HTERT RPE-1 (cell line): ENCODE results near the gene ABCB11.

Experiments
- in situ Hi-C: fragments of 300-500 bp; cut with MboI; formaldehyde crosslinking; loops from 4 replicates; pipeline ENCODE4 v1.14.3; 2020; ENCODE audit warnings: low sequenced_read_pairs

The ABCB11 gene

GRCh38 chr2:169010633-169011460 is 20.3 kb downstream of the ABCB11 start:
- in situ Hi-C loops = no loop called here

DNA sequence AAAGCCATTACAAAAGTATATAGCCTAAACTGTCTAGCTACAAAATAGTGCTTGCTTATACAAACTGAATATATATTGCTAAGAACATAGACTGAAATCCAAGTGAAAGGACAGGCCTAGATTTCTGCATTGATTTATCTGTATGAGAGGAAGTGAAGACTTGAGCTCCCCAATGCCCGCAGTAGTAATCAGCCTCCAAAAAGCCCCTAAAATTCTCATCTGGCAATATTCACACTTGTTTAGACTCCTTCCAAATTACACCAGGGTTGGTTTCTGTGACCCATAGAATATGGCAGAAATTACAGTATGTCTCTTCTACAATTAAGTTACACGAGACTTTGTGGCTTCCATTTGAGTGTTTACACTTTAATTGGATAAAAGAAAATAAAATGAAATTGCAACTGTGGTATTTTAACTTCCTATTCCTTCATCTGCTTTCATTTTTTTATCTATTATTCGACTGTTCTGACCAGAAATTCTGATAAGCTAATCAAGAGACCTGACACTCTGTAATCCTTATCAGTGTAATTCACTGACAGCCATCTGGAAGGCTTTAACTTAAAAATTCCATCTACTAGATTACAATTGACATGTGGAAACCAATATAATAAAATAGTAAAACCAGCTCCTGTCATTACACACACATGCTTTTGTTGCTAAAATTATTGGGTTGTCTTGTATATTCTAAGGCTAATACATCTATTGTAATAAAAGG is 21.1 kb downstream of the ABCB11 start:
- in situ Hi-C loops = no loop called here

DNA sequence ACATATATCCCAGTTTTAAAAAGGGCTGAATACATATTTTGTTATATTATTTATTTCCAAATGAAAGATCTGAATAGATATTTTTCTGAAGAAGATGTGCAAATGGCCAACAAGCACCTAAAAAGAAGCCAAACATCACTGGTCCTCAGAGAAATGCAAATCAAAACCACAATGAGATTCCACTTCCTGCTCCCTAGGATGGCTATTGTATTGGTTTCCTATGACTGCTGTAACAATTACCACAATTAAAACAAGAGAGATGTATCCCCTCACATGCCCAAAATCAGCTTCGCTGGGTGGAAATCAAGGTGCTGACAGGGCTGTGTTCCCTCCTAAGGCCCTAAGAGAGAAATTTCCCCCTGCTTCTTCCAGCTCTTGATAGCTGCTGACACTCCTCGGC is 23.2 kb downstream of the ABCB11 start:
- in situ Hi-C loops = no loop called here

GRCh38 chr2:169007356-169007755 is 23.8 kb downstream of the ABCB11 start:
- in situ Hi-C loops = no loop called here

GRCh38 chr2:169006665-169007064 is 24.5 kb downstream of the ABCB11 start:
- in situ Hi-C loops = no loop called here

DNA sequence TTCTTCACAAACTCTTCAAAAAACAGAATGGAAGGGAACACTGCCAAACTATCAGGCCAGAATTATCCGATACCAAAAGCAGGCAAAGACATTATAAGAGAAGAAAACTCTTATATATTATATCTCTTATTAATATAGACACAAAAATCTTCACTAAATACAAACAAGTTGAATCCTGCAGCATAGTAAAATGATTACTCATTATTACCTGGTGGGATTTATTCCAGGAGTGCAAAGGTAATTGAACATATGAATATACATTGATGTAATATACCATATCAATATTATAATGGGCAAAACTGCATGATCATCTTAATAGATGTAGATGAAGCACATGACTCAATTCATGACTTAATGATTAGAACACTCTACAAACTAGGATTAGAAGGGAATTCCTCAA is 25.1 kb downstream of the ABCB11 start:
- in situ Hi-C loops = no loop called here

DNA sequence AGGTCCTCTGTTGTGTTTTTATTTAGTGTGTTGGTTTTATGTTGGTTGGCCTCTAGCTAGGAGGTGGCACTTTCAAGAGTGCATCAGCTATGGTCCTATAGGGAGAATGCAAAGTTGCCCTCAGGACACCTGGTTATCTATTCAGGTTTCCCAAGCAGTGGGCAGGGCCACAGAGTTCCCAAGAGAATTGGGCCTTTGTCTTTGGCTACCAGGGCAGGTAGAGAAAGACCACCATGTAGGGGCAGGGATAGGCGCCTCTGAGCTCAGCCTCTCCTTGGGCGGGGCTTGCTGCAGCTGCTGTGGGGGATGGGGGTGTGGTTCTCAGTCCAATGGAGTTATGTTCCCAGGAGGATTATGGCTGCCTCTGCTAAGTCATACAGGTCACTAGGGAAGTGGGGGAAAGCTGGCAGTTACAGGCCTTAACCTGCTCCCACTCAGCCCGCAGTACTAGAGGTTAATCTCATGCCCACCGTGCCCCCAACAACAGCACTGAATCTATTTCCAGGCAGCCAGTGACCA is 26.0 kb downstream of the ABCB11 start:
- in situ Hi-C loops = no loop called here

DNA sequence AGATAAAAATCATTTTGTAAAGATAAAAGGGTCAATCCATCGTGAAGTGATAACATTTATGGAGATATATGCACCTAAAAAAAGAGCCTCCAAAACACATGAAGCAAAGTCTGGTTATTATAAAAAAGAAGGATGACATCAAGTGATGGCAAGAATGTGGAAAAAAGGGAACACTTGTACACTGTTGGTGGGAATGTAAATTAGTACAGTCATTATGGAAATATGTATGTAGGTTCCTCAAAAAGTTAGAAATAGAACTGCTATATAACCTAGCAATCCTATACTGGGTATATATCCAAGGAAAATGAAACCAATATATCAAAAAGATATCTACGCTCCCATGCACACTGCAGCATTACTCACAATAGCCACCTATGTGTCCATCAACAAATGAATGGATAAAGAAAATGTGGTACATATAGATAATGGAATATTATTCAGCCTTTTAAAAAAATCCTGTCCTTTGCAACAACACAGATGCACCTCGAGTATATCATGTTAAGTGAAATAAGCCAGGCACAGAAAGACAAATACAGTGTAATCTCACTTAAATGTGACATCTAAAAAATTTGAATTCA is 28.9 kb downstream of the ABCB11 start:
- in situ Hi-C loops = no loop called here

GRCh38 chr2:169001116-169001815 is 29.9 kb downstream of the ABCB11 start:
- in situ Hi-C loops = no loop called here

GRCh38 chr2:168999668-169000213 is 31.4 kb downstream of the ABCB11 start:
- in situ Hi-C loops = no loop called here

- in situ Hi-C loops = no loop called here
These were observed 32.4 kb downstream of the ABCB11 start for GRCh38 chr2:168998609-168999211.

DNA sequence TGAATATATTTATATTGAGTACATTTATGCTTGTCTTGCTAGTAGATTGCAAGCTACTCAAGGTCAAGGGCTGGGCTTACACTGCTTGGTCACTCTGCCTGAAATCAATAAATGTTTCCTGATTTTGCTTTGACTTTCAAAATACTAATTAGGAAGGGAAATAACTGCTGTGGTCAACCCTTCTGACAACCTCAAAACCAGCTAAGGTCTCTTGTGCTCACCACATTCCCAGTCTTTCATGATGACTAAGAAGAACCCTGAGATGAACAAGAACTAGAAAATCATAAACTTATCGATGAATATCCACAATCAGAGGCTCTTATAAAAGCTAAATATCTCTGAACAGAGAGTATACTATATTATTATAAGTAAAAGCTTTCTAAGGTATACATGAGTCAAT is 33.3 kb downstream of the ABCB11 start:
- in situ Hi-C loops = no loop called here

- in situ Hi-C loops = no loop called here
These were observed 34.0 kb downstream of the ABCB11 start for GRCh38 chr2:168997118-168997521.

- in situ Hi-C loops = no loop called here
These were observed 35.4 kb downstream of the ABCB11 start for GRCh38 chr2:168995744-168996143.

DNA sequence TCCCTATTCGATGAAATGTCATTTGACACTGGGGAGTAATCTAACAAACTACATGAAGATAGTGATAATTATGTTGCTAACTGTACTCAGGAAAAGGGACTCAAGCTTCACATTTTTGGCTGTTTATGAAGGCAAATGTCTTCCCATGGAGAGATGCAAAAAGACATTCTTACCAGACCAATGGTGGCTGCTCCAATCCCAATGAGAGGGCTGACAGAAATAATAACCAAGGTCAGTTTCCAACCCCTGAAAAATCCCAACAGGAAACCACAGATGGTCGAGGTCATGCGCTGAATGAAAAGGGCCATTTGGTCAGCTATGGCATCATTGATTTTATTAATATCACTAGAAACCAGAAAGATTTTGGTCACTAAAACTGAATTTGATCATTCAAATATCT is 37.6 kb downstream of the ABCB11 start:
- in situ Hi-C loops = no loop called here

DNA sequence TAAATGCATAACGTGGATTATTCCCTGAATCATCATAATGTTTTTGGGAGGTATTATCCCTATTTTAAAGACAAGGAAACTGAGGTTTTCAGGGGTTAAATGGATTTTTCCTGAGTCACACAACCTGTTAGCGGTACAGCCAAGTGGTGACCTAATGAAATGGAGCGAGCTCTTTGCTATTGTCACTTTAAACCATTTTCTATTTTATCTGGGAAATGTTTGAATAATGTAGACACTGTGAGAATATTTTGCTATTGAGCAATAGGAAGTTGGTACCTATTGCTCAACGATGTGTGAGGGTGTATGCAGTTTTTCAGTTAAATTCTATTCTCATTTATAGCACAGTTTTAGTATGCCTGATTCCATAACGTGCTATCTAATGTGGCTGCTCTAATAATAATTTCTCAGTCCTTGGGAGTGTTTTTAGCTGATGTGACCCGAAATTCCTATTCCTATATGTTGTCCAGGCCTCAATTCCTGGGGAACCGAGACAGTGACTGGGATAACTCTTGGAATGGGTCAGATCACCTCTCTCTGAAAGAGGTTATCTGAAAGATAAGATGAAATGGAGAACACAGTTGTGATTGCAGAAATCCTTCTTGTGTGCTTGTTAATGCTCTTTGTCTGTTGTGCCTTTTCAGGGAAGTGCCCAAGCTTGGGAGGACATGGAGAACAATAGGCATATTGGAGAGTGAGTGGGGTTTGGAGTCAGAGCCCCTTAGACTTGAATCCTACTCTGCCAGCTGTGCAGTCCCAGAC is 38.4 kb downstream of the ABCB11 start:
- in situ Hi-C loops = no loop called here

DNA sequence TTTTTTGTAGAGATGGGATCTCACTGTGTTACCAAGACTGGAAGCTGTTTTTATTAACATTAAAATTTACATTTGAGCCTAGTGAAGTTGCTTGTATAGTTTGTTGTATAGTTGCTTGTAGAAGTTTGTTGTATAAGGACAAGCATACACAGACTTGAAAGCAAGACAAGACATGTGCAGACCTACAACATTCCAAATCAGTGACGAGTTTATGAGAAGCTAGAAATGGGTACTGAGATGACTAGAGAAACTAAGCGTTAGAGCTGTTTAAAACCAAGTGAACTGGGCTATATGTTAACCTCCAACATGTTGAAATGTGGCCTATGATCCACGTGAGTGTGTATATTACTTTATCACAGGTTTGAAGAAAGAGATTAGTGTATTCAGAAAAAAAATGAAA is 39.1 kb downstream of the ABCB11 start:
- in situ Hi-C loops = no loop called here

- in situ Hi-C loops = no loop called here
These were observed 42.4 kb downstream of the ABCB11 start for GRCh38 chr2:168988755-168989154.

DNA sequence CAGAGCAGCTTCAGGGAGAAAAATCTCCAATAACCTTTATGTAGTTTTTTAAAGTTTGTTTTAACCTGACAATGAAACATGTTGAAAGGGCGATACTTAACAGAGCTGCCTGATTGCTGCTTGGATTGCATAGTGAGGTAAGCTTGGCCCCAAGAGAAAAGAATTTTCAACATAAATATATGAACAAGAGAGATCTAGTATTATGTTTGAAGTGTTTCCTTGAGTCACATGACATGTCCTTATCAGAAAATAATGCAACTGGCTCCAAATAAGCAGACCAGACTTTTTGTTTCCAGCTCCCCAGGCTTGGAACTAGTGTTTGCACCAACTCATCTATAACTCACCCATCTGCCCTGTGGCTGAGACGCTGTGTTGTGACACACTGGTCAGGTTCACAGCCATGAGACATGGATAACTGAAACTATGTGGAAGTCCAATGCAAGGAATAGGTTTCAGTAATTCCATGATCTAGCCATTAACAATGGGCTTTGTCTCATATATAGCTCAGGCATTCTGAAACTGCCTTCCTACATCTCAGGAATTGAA is 44.7 kb downstream of the ABCB11 start:
- in situ Hi-C loops = no loop called here
